Stimulated activated CD8-positive, alpha-beta memory T cell treated with anti-CD3 and anti-CD28 coated beads, Interleukin-2, amount 100 ng/mL, for 1 hour (primary cell): ENCODE measurements around the gene MEDAG.
"Not testable (repeated sequence)": the region's sequence is repeated elsewhere in the genome, so short reads cannot be mapped to it uniquely, and the experiment has no call there.

Source experiments
- DNase-seq, 2 donors: peaks; one replicate each; pipeline ENCODE4 v3.0.0-alpha.2; 2020; ENCODE audit warnings: low read depth in 2 of 2

Gene MEDAG

GRCh38 chr13:30907121-30907861 is 1.2 kb downstream of the MEDAG start:
- no peak for DNase-seq

GRCh38 chr13:30908416-30908980 is 2.4 kb downstream of the MEDAG start:
- DNase-seq, result no peak

- no peak for DNase-seq
Observed at GRCh38 chr13:30910676-30911075, 4.6 kb downstream of the MEDAG start.

GRCh38 chr13:30915691-30916541 is 9.8 kb downstream of the MEDAG start:
- DNase-seq, result no peak

GRCh38 chr13:30916991-30917390 is 10.9 kb downstream of the MEDAG start:
- DNase-seq, result no peak

- no peak for DNase-seq
Observed at GRCh38 chr13:30918662-30919405, 12.8 kb downstream of the MEDAG start.

GRCh38 chr13:30920162-30920909 is 14.3 kb downstream of the MEDAG start:
- no peak for DNase-seq

GRCh38 chr13:30923418-30923817 is 17.3 kb downstream of the MEDAG start:
- no peak for DNase-seq

GRCh38 chr13:30924721-30925120 is 18.6 kb downstream of the MEDAG start:
- DNase-seq, result no peak

GRCh38 chr13:30925429-30925828 is 19.4 kb downstream of the MEDAG start:
- no peak for DNase-seq

- DNase-seq, result no peak
Observed at GRCh38 chr13:30926781-30927180, 20.7 kb downstream of the MEDAG start.

GRCh38 chr13:30927188-30927587 is 21.1 kb downstream of the MEDAG start:
- not testable (repeated sequence) for DNase-seq

GRCh38 chr13:30927595-30927994 is 21.5 kb downstream of the MEDAG start:
- DNase-seq, result no peak

- DNase-seq, result no peak
Observed at GRCh38 chr13:30928978-30929377, 22.9 kb downstream of the MEDAG start.

GRCh38 chr13:30932481-30933353 is 26.6 kb downstream of the MEDAG start, which contains the start of gene TEX26:
TEX26 (plus strand) TSS chr13:30932656; CDS start chr13:30932716, 60 bp downstream.
- no peak for DNase-seq

- no peak for DNase-seq
Observed at GRCh38 chr13:30933354-30933670, 27.2 kb downstream of the MEDAG start.

GRCh38 chr13:30934381-30934780 is 28.3 kb downstream of the MEDAG start:
- no peak for DNase-seq

GRCh38 chr13:30934803-30935202 is 28.7 kb downstream of the MEDAG start:
- no peak for DNase-seq

GRCh38 chr13:30936971-30937370 is 30.9 kb downstream of the MEDAG start:
- no peak for DNase-seq

GRCh38 chr13:30943881-30944280 is 37.8 kb downstream of the MEDAG start:
- DNase-seq, result no peak
